Stomach (tissue), 9 donors: ENCODE data around the gene CD53. TPM values are rescaled to one million over a fixed set of nuclear protein-coding genes. Genes with fewer than 3 reads are reported as not detected.

Experiments
- DNase-seq, 2 donors: peaks; one replicate each; pipeline versions ENCODE4 v3.0.0 to v3.0.0-alpha.2; 2013 to 2019
- H3K27ac ChIP-seq, 5 donors: fragments of 200-600 bp in 4 of 5; sonication (generic) in 4 of 5; one replicate each; pipeline ENCODE4 v1.5.1; 2013 to 2019; ENCODE audit warnings: mild to moderate bottlenecking in 1 of 5, moderate library complexity in 1 of 5
- H3K27me3 ChIP-seq, 3 donors: fragments of 200-600 bp; sonication (generic); one replicate each; pipeline ENCODE4 v1.5.1; 2017 to 2019; ENCODE audit warnings: mixed run types in 1 of 3
- H3K36me3 ChIP-seq, 4 donors: fragments of 200-600 bp; sonication (generic); 1 replicate in 3 of 4; 2 replicates in 1 of 4; pipeline ENCODE4 v1.5.1; 2016 to 2019
- H3K4me1 ChIP-seq, 4 donors: fragments of 200-600 bp; sonication (generic); one replicate each; pipeline ENCODE4 v1.5.1; 2016 to 2019
- H3K4me3 ChIP-seq, 4 donors: fragments of 200-600 bp; sonication (generic) in 3 of 4; one replicate each; pipeline ENCODE4 v1.5.1; 2016 to 2019; ENCODE audit warnings: mild to moderate bottlenecking in 1 of 4
- H3K9me3 ChIP-seq, 4 donors: fragments of 200-600 bp; sonication (generic); one replicate each; pipeline ENCODE4 v1.5.1; 2016 to 2019
- CTCF ChIP-seq, 7 experiments: fragments of 450-650 bp in 4 of 7; fragments of 200-600 bp in 3 of 7; sonication (generic) in 3 of 7; IDR thresholded peaks; one replicate each; pipeline ENCODE4 v1.5.1; 2016 to 2019; ENCODE audit warnings: antibody characterized with exemption in 7 of 7, control low read depth in 2 of 7, mild to moderate bottlenecking in 1 of 7
- EP300 ChIP-seq: sonication (generic); formaldehyde crosslinking; IDR thresholded peaks from one replicate; pipeline ENCODE4 v1.6.1; 2017; ENCODE audit warnings: antibody characterized with exemption
- POLR2A ChIP-seq, 4 donors: fragments of 450-650 bp; IDR thresholded peaks; one replicate each; pipeline ENCODE4 v1.6.1; 2016; ENCODE audit warnings: antibody characterized with exemption in 4 of 4, control low read depth in 2 of 4, mild to moderate bottlenecking in 1 of 4, moderate library complexity in 1 of 4
- POLR2AphosphoS5 ChIP-seq, 3 donors: sonication (generic); formaldehyde crosslinking; IDR thresholded peaks; one replicate each; pipeline ENCODE4 v1.6.1; 2016; ENCODE audit warnings: antibody characterized with exemption in 3 of 3
- WGBS, 5 donors: extraction: QIAGEN DNeasy Blood & Tissue Kit in 3 of 5; methylation state at CpG; one replicate each; pipeline versions ENCODE4 v1.1.5 to v1.1.7; 2013 to 2018; 5-methylcytosine and 5-hydroxymethylcytosine counted together
- intact Hi-C: fragments of 100-400 bp; cut with DNase I; formaldehyde crosslinking; loops from one replicate; pipeline ENCODE4 v1.15.1; 2023; ENCODE audit warnings: low total_unique reads
- polyA plus RNA-seq, 3 donors: library from polyadenylated mRNA; stranded (reverse); fragments of 200-250 nt; gene quantifications; one replicate each; pipeline ENCODE4 v1.2.3, GENCODE V29; 2013
- total RNA-seq, 5 donors: library from RNA; depleted of rRNA; stranded (reverse); fragments of >200 nt; gene quantifications; one replicate each; pipeline versions ENCODE4 v1.1.0 to v1.2.3, GENCODE V29; 2014 to 2016
- donor health status: healthy with polysubstance abuse.
- donor health status: Bipolar disorder and iron deficiency.
- donor health status: healthy.

CD53 gene
- total and polyA plus RNA-seq, 8 donors, result 3.1 to 70.6 (median 23.0) TPM; not detected in 1

- DNase-seq, result peak; percentile 43 to 48
- H3K36me3 ChIP-seq, result no peaks in the 10 kb centered on the region
- 22 to 50% (median 33%) methylated on average over 3 of the region's 3 CpGs for WGBS, 5 donors
- peak overlapping the region; percentile 7 to 40 (median 38) for H3K4me3 ChIP-seq
- peak in 2 of 3 donors; percentile 54 to 71 for TF ChIP-seq POLR2AphosphoS5 (IDR thresholded peaks at IDR 0.05)
- TF ChIP-seq EP300, result no peak
- no peaks in the 10 kb centered on the region for H3K27me3 ChIP-seq
- no peaks in the 10 kb centered on the region for H3K9me3 ChIP-seq
- intact Hi-C loops, result no loop called here
- peak overlapping the region; percentile 35 to 86 (median 73) for H3K27ac ChIP-seq
- peaks cover 0 to 5% (median 0%) of the 10 kb centered on the region in 4 donors for H3K4me1 ChIP-seq
These were observed 2.3 kb downstream of the CD53 start for GRCh38 chr1:110875216-110875731.

- Histone ChIP-seq H3K27ac (no peak overlapping the region), H3K4me1 (peaks cover 0 to 5% (median 0%) of the 10 kb centered on the region in 4 donors), H3K4me3 (no peak overlapping the region), H3K9me3 (no peaks in the 10 kb centered on the region), H3K36me3 (no peaks in the 10 kb centered on the region), H3K27me3 (no peaks in the 10 kb centered on the region)
- TF ChIP-seq EP300 (no peak), POLR2AphosphoS5 (IDR thresholded peaks at IDR 0.05) (no peak), CTCF (IDR thresholded peaks at IDR 0.05) (no peak), POLR2A (IDR thresholded peaks at IDR 0.05) (no peak)
- no peak for DNase-seq
- intact Hi-C loops, result no loop called here
- 60 to 79% (median 64%) methylated on average over 1 of the region's 1 CpG for WGBS, 5 donors
These were observed 3.9 kb downstream of the CD53 start for GRCh38 chr1:110876748-110877341.

GRCh38 chr1:110877364-110877763 is 4.4 kb downstream of the CD53 start:
- Histone ChIP-seq H3K4me3 (no peak overlapping the region), H3K9me3 (no peaks in the 10 kb centered on the region), H3K36me3 (no peaks in the 10 kb centered on the region), H3K4me1 (peaks cover 0 to 5% (median 0%) of the 10 kb centered on the region in 4 donors), H3K27ac (no peak overlapping the region), H3K27me3 (no peaks in the 10 kb centered on the region)
- intact Hi-C loops, result no loop called here
- no peak for DNase-seq
- TF ChIP-seq EP300 (no peak), POLR2AphosphoS5 (IDR thresholded peaks at IDR 0.05) (no peak), POLR2A (IDR thresholded peaks at IDR 0.05) (no peak), CTCF (IDR thresholded peaks at IDR 0.05) (no peak)
- WGBS, 5 donors, result 74 to 85% (median 82%) methylated on average over 6 of the region's 6 CpGs

DNA sequence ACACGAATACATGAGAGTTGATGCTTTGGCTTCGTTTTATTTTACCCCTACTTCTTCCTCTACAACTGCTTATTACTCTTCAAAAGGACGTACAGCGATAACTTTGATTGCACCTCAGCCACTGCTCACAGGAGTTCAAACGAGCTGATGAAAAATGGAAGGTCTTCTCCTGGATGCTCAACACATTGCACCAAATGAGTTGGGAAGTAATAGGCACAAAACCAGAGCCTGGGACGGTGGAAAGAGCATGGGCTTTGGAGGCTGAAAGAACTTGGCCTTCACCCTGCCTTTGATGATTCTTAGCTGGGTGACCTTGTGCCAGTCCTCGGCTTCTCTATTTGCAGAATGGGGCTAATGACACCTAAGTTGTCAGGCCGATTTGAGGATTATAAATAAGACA is 4.8 kb downstream of the CD53 start:
- 75 to 82% (median 76%) methylated on average over 8 of the region's 8 CpGs for WGBS, 5 donors
- no peak for DNase-seq
- Histone ChIP-seq H3K27me3 (no peaks in the 10 kb centered on the region), H3K4me3 (no peak overlapping the region), H3K4me1 (peaks cover 0 to 5% (median 0%) of the 10 kb centered on the region in 4 donors), H3K9me3 (no peaks in the 10 kb centered on the region), H3K27ac (no peak overlapping the region), H3K36me3 (no peaks in the 10 kb centered on the region)
- intact Hi-C loops, result no loop called here
- TF ChIP-seq CTCF (IDR thresholded peaks at IDR 0.05) (no peak), EP300 (no peak), POLR2AphosphoS5 (IDR thresholded peaks at IDR 0.05) (no peak), POLR2A (IDR thresholded peaks at IDR 0.05) (no peak)

DNA sequence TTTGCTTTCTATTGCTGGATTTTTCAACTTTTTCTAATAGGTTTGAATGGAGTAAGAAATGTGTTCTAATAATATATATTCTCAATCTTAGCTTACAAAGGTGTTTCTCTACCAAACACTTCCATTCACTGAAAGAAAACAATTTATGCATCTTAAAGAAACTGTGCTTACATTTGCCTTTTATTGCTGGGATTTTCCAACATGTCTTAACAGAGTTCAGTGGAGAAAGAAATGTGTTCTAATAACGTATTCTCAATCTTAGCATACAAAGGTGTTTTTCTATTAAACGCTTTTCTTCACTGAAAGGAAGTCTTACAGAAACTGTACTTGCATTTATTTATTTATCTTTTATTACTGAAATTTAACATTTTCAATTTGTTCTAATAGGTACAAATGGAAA is 5.6 kb downstream of the CD53 start:
- Histone ChIP-seq H3K36me3 (no peaks in the 10 kb centered on the region), H3K4me3 (no peak overlapping the region), H3K27me3 (no peaks in the 10 kb centered on the region), H3K4me1 (peaks cover 0 to 5% (median 0%) of the 10 kb centered on the region in 4 donors), H3K27ac (no peak overlapping the region), H3K9me3 (no peaks in the 10 kb centered on the region)
- intact Hi-C loops, result no loop called here
- WGBS, 5 donors, result 78 to 87% (median 84%) methylated on average over 2 of the region's 2 CpGs
- TF ChIP-seq EP300 (no peak), POLR2AphosphoS5 (IDR thresholded peaks at IDR 0.05) (no peak), CTCF (IDR thresholded peaks at IDR 0.05) (no peak), POLR2A (IDR thresholded peaks at IDR 0.05) (no peak)
- DNase-seq, result no peak
